Body of pancreas (tissue), 4 donors: Measurements from ENCODE around the gene ZNF689. TPM values are rescaled to one million over a fixed set of nuclear protein-coding genes. Genes with fewer than 3 reads are reported as not detected.

Experiments
- ATAC-seq: fragments of 150-250 bp; one replicate; pipeline ENCODE4 v1.9.1; 2016
- DNase-seq, 4 donors: peaks; one replicate each; pipeline ENCODE4 v3.0.0-alpha.2; 2019
- H3K27ac ChIP-seq, 4 donors: fragments of 200-600 bp; sonication (generic); 1 replicate in 3 of 4; 2 replicates in 1 of 4; pipeline versions ENCODE4 v1.5.1 to v1.6.1; 2016 to 2019; ENCODE audit warnings: mild to moderate bottlenecking in 1 of 4, mixed read lengths in 1 of 4, moderate library complexity in 1 of 4
- H3K27me3 ChIP-seq, 2 donors: fragments of 200-600 bp; sonication (generic); one replicate each; pipeline ENCODE4 v1.6.0; 2016; ENCODE audit warnings: mild to moderate bottlenecking in 1 of 2
- H3K36me3 ChIP-seq, 2 donors: fragments of 200-600 bp; sonication (generic); replicated peaks in 1 of 2; 2 replicates each; pipeline ENCODE4 v1.5.1; 2016; ENCODE audit warnings: low read depth in 2 of 2; ENCODE audit not compliant: insufficient read depth in 1 of 2
- H3K4me1 ChIP-seq: fragments of 200-600 bp; sonication (generic); one replicate; pipeline ENCODE4 v1.6.0; 2016
- H3K4me3 ChIP-seq, 2 donors: fragments of 200-600 bp; sonication (generic); 1 replicate in 1 of 2; 2 replicates in 1 of 2; pipeline ENCODE4 v1.5.1; 2016 to 2019
- H3K9me3 ChIP-seq, 3 donors: fragments of 200-600 bp; sonication (generic); 1 replicate in 2 of 3; 2 replicates in 1 of 3; pipeline ENCODE4 v1.5.1; 2016
- POLR2A ChIP-seq, 3 donors: fragments of 450-650 bp; IDR thresholded peaks; one replicate each; pipeline ENCODE4 v1.6.1; 2016; ENCODE audit warnings: antibody characterized with exemption in 3 of 3, mild to moderate bottlenecking in 2 of 3
- WGBS, 2 donors: methylation state at CpG; one replicate each; pipeline ENCODE4 v1.1.5; 2017; 5-methylcytosine and 5-hydroxymethylcytosine counted together
- intact Hi-C: fragments of 100-400 bp; cut with DNase I; formaldehyde crosslinking; loops from one replicate; pipeline ENCODE4 v1.15.1; 2023
- total RNA-seq, 2 donors: library from RNA; depleted of rRNA; stranded (reverse); fragments of >200 nt; gene quantifications; one replicate each; pipeline ENCODE4 v1.1.0, GENCODE V29; 2016
- TF ChIP-seq, protein P1 (sequence below), 7 experiments: fragments of 450-650 bp in 4 of 7; fragments of 200-600 bp in 3 of 7; sonication (generic) in 3 of 7; IDR thresholded peaks; one replicate each; pipeline ENCODE4 v1.5.1; 2016 to 2019; ENCODE audit warnings: antibody characterized with exemption in 7 of 7

Gene ZNF689
- total RNA-seq, 2 donors from 2014 or later, result 4.6 to 7.0 TPM

- intact Hi-C loops, result no loop called here
- Histone ChIP-seq H3K36me3 (no peaks in the 10 kb centered on the region), H3K4me1 (peaks cover 25% of the 10 kb centered on the region), H3K27me3 (no peaks in the 10 kb centered on the region), H3K27ac (peak overlapping the region; percentile 64 to 87 (median 82)), H3K9me3 (no peaks in the 10 kb centered on the region), H3K4me3 (peak overlapping the region; percentile 38 to 44)
- TF ChIP-seq POLR2A (IDR thresholded peaks at IDR 0.05), result no peak
- TF ChIP-seq, protein P1, sequence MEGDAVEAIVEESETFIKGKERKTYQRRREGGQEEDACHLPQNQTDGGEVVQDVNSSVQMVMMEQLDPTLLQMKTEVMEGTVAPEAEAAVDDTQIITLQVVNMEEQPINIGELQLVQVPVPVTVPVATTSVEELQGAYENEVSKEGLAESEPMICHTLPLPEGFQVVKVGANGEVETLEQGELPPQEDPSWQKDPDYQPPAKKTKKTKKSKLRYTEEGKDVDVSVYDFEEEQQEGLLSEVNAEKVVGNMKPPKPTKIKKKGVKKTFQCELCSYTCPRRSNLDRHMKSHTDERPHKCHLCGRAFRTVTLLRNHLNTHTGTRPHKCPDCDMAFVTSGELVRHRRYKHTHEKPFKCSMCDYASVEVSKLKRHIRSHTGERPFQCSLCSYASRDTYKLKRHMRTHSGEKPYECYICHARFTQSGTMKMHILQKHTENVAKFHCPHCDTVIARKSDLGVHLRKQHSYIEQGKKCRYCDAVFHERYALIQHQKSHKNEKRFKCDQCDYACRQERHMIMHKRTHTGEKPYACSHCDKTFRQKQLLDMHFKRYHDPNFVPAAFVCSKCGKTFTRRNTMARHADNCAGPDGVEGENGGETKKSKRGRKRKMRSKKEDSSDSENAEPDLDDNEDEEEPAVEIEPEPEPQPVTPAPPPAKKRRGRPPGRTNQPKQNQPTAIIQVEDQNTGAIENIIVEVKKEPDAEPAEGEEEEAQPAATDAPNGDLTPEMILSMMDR (IDR thresholded peaks at IDR 0.05), result no peak
- 0% methylated on average over 6 to 15 of the region's 23 CpGs for WGBS, 2 donors
- no peak for DNase-seq
- ATAC-seq, result no peak
Observed at GRCh38 chr16:30585022-30585399, 25.2 kb downstream of the ZNF689 start.

- ATAC-seq (no peak), DNase-seq (no peak)
- no peaks in the 10 kb centered on the region for H3K9me3 ChIP-seq
- intact Hi-C loops, result no loop called here
- 88 to 94% methylated on average over 36 to 42 of the region's 48 CpGs for WGBS, 2 donors
- no peaks in the 10 kb centered on the region for H3K36me3 ChIP-seq
- TF ChIP-seq, protein P1 (IDR thresholded peaks at IDR 0.05), result no peak
- no peak for TF ChIP-seq POLR2A (IDR thresholded peaks at IDR 0.05)
- H3K4me3 ChIP-seq, result no peak overlapping the region
- H3K27me3 ChIP-seq, result no peaks in the 10 kb centered on the region
- H3K27ac ChIP-seq, result no peak overlapping the region
- H3K4me1 ChIP-seq, result peaks cover 25% of the 10 kb centered on the region
Observed at GRCh38 chr16:30582611-30583340, 27.4 kb downstream of the ZNF689 start.

GRCh38 chr16:30581457-30581856 is 28.7 kb downstream of the ZNF689 start:
- Histone ChIP-seq H3K9me3 (no peaks in the 10 kb centered on the region), H3K27me3 (no peaks in the 10 kb centered on the region), H3K4me1 (peaks cover 25% of the 10 kb centered on the region), H3K27ac (no peak overlapping the region), H3K36me3 (no peaks in the 10 kb centered on the region), H3K4me3 (no peak overlapping the region)
- DNase-seq (peak in 1 of 4 donors; percentile 45), ATAC-seq (no peak)
- no peak for TF ChIP-seq POLR2A (IDR thresholded peaks at IDR 0.05)
- TF ChIP-seq, protein P1 (IDR thresholded peaks at IDR 0.05), result no peak
- intact Hi-C loops, result no loop called here
- WGBS, 2 donors, result 55 to 71% methylated on average over 2 to 5 of the region's 7 CpGs

DNA sequence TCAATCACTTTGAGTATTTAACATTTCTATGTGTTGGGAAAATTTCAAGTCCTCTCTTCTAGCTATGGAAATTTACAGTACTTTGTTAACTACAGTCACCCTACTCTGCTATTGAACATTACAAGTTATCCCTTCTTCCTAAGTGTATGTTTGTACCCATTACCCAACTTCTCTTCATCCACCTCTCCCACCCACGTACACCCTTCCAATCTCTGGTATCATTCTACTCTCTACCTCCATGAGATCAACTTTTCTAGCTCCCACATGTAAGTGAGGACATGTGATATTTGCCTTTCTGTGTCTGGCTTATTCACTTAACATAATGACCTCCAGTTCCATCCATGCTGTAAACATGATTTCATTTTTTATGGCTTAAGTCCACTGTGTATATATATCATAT is 35.5 kb downstream of the ZNF689 start:
- ATAC-seq, result no peak

More for the DNA sequence above, 35.5 kb downstream of the ZNF689 start:
- WGBS, 2 donors, result 36 to 43% methylated on average over 1 of the region's 1 CpG
- no peak overlapping the region for H3K27ac ChIP-seq
- no peak for TF ChIP-seq POLR2A (IDR thresholded peaks at IDR 0.05)
- TF ChIP-seq, protein P1 (IDR thresholded peaks at IDR 0.05), result no peak
- intact Hi-C loops, result no loop called here
- DNase-seq, result no peak
- H3K36me3 ChIP-seq, result no peaks in the 10 kb centered on the region
- no peaks in the 10 kb centered on the region for H3K27me3 ChIP-seq
- H3K9me3 ChIP-seq, result no peaks in the 10 kb centered on the region
- H3K4me3 ChIP-seq, result no peak overlapping the region
- peaks cover 19% of the 10 kb centered on the region for H3K4me1 ChIP-seq
